MCF 10A (cell line): Measurements from ENCODE around the gene AZGP1. TPM values are rescaled to one million over a fixed set of nuclear protein-coding genes. Genes with fewer than 3 reads are reported as not detected.
A peak's percentile ranks its signal among the peaks of the same experiment; 100 is the strongest.

Source experiments
- BruUV-seq: library from RNA; stranded (reverse); fragments of 400-500 nt; replicated peaks from 2 replicates; lab custom pipeline; 2021; lab: Mats Ljungman, UMichigan
- CTCF ChIA-PET: fragments of 300-600 bp; sonication (Branson Sonifier 250); formaldehyde crosslinking; extraction: SDS; loops from one replicate; lab custom pipeline; 2021; ENCODE audit warnings: antibody characterized with exemption, inconsistent platforms; lab: Yijun Ruan, JAX
- POLR2A ChIA-PET: fragments of 300-600, 350-650 bp; sonication (Branson Sonifier 250); formaldehyde crosslinking; extraction: SDS; loops from one replicate; lab custom pipeline; 2020; ENCODE audit warnings: antibody characterized with exemption, inconsistent platforms; lab: Yijun Ruan, JAX
- DNase-seq: peaks from one replicate; pipeline ENCODE4 v3.0.0-alpha.2; 2018; ENCODE audit not compliant: unreplicated experiment
- H3K27ac Mint-ChIP-seq: one replicate; pipeline ENCODE4 v1.8.0; 2022; ENCODE audit warnings: mild to moderate bottlenecking, low read depth, mixed read lengths; ENCODE audit not compliant: unreplicated experiment
- H3K27me3 Mint-ChIP-seq: one replicate; pipeline ENCODE4 v1.8.0; 2022; ENCODE audit warnings: mixed read lengths; ENCODE audit not compliant: insufficient read depth, unreplicated experiment
- H3K36me3 Mint-ChIP-seq: one replicate; pipeline ENCODE4 v1.8.0; 2022; ENCODE audit warnings: mild to moderate bottlenecking, moderate library complexity, mixed read lengths; ENCODE audit not compliant: insufficient read depth, unreplicated experiment
- H3K4me1 Mint-ChIP-seq: one replicate; pipeline ENCODE4 v1.8.0; 2022; ENCODE audit warnings: mixed read lengths; ENCODE audit not compliant: insufficient read depth, unreplicated experiment
- H3K4me3 Mint-ChIP-seq: one replicate; pipeline ENCODE4 v1.8.0; 2022; ENCODE audit warnings: mild to moderate bottlenecking, moderate library complexity, mixed read lengths; ENCODE audit not compliant: unreplicated experiment
- H3K9me3 Mint-ChIP-seq: one replicate; pipeline ENCODE4 v1.8.0; 2022; ENCODE audit warnings: mixed read lengths; ENCODE audit not compliant: unreplicated experiment
- CTCF ChIP-seq: fragments of 200-600 bp; IDR thresholded peaks from one replicate; pipeline ENCODE4 v1.8.0; 2022; ENCODE audit warnings: antibody characterized with exemption, mild to moderate bottlenecking; ENCODE audit not compliant: unreplicated experiment
- intact Hi-C: fragments of 100-400 bp; cut with micrococcal nuclease; formaldehyde crosslinking; loops from 2 replicates; pipeline ENCODE4 v1.14.1; 2022
- total RNA-seq: library from RNA; stranded (reverse); gene quantifications from 2 replicates; pipeline ENCODE4 v1.2.3, GENCODE V29; 2022

AZGP1 gene
- total RNA-seq, 1 experiment from 2014 or later = 0.58 TPM

GRCh38 chr7:99997545-99998137 lies 21.8 kb upstream of the AZGP1 start:
- H3K9me3 Mint-ChIP-seq = no peaks in the 10 kb centered on the region
- intact Hi-C loops = no loop called here
- TF ChIP-seq CTCF = no peak
- H3K4me3 Mint-ChIP-seq = no peak overlapping the region
- H3K4me1 Mint-ChIP-seq = no peaks in the 10 kb centered on the region
- ChIA-PET CTCF (interaction anchor here (0.6 to 1.4 kb wide), 4 partner anchors 16 to 77 kb away, joined by 3 to 4 read pairs (median 4); no protein-coding TSS in a partner anchor), POLR2A (interaction anchor here (0.6 to 0.7 kb wide), 2 partner anchors 31 to 493 kb away, joined by 3 read pairs; partner anchors contain the start of gene ZKSCAN5)
- peaks cover 12% of the 10 kb centered on the region for H3K27me3 Mint-ChIP-seq
- BruUV-seq = no TSS peak
- no peak for DNase-seq
- no peaks in the 10 kb centered on the region for H3K36me3 Mint-ChIP-seq
- H3K27ac Mint-ChIP-seq = no peak overlapping the region

GRCh38 chr7:99996755-99997544 lies 21.1 kb upstream of the AZGP1 start:
- ChIA-PET POLR2A (interaction anchor here (0.6 to 1.4 kb wide), 5 partner anchors 12 to 492 kb away, joined by 3 to 4 read pairs (median 3); partner anchors contain the start of gene ZKSCAN5), CTCF (interaction anchor here (0.6 to 1.4 kb wide), 3 partner anchors 49 to 78 kb away, joined by 3 to 4 read pairs (median 4); no protein-coding TSS in a partner anchor)
- intact Hi-C loops = no loop called here
- Mint-ChIP-seq H3K4me1 (no peaks in the 10 kb centered on the region), H3K4me3 (no peak overlapping the region), H3K27ac (no peak overlapping the region), H3K36me3 (no peaks in the 10 kb centered on the region), H3K27me3 (peaks cover 12% of the 10 kb centered on the region), H3K9me3 (no peaks in the 10 kb centered on the region)
- TF ChIP-seq CTCF = no peak
- no peak for DNase-seq
- BruUV-seq = no TSS peak

- Mint-ChIP-seq H3K36me3 (no peaks in the 10 kb centered on the region), H3K4me1 (no peaks in the 10 kb centered on the region), H3K27me3 (peaks cover 12% of the 10 kb centered on the region), H3K9me3 (no peaks in the 10 kb centered on the region), H3K27ac (no peak overlapping the region), H3K4me3 (peak overlapping the region; percentile 35)
- DNase-seq = no peak
- TF ChIP-seq CTCF = no peak
- intact Hi-C loops = loop anchor here (1.0 to 5.0 kb wide), 3 partner anchors 58 to 132 kb away; partner anchors contain the start of genes MBLAC1 and ZNF3
- POLR2A ChIA-PET = interaction anchor here (0.6 to 3.4 kb wide), 11 partner anchors 21 to 343 kb away, joined by 3 to 23 read pairs (median 4); partner anchors contain the start of genes TRIM4, ZKSCAN1 and ZSCAN21
- BruUV-seq = no TSS peak
- CTCF ChIA-PET = interaction anchor here (0.6 to 10.9 kb wide), 20 partner anchors 9 to 91 kb away, joined by 3 to 214 read pairs (median 5); partner anchors contain the start of genes TRIM4 and ZSCAN21
These were observed 19.0 kb upstream of the AZGP1 start for GRCh38 chr7:99994819-99995218.
